GM19023 (cell line): Measurements from ENCODE around the gene SYT1.
"Not testable (repeated sequence)": the region's sequence is repeated elsewhere in the genome, so short reads cannot be mapped to it uniquely, and the experiment has no call there.

Source experiments
- ATAC-seq: cut with Tn5 transposase; IDR thresholded peaks from one replicate; pipeline ENCODE4 v1.9.1; 2021; ENCODE audit warnings: mild to moderate bottlenecking, moderate library complexity; ENCODE audit not compliant: unreplicated experiment

Gene SYT1

GRCh38 chr12:79200176-79200575 lies 335.6 kb downstream of the SYT1 start:
- ATAC-seq, result no peak

GRCh38 chr12:79203058-79203647 lies 338.6 kb downstream of the SYT1 start:
- no peak for ATAC-seq

- ATAC-seq, result no peak
Measured at GRCh38 chr12:79206871-79207270, 342.3 kb downstream of the SYT1 start.

GRCh38 chr12:79210403-79210802 lies 345.8 kb downstream of the SYT1 start:
- ATAC-seq, result not testable (repeated sequence)

- ATAC-seq, result no peak
Measured at GRCh38 chr12:79217306-79217705, 352.7 kb downstream of the SYT1 start.

GRCh38 chr12:79223210-79223609 lies 358.6 kb downstream of the SYT1 start:
- no peak for ATAC-seq

- no peak for ATAC-seq
Measured at GRCh38 chr12:79223761-79224160, 359.2 kb downstream of the SYT1 start.

GRCh38 chr12:79227091-79227490 lies 362.5 kb downstream of the SYT1 start:
- ATAC-seq, result no peak

- no peak for ATAC-seq
Measured at GRCh38 chr12:79227646-79228045, 363.1 kb downstream of the SYT1 start.

- peak; percentile 64 for ATAC-seq
Measured at GRCh38 chr12:79233341-79233781, 368.8 kb downstream of the SYT1 start.

GRCh38 chr12:79236920-79237319 lies 372.3 kb downstream of the SYT1 start:
- no peak for ATAC-seq

GRCh38 chr12:79238246-79238645 lies 373.7 kb downstream of the SYT1 start:
- ATAC-seq, result no peak

GRCh38 chr12:79247494-79247893 lies 382.9 kb downstream of the SYT1 start:
- ATAC-seq, result no peak

GRCh38 chr12:79250186-79250585 lies 385.6 kb downstream of the SYT1 start:
- ATAC-seq, result no peak

GRCh38 chr12:79250960-79251755 lies 386.6 kb downstream of the SYT1 start:
- no peak for ATAC-seq

GRCh38 chr12:79252358-79253075 lies 387.9 kb downstream of the SYT1 start:
- ATAC-seq, result no peak

- ATAC-seq, result no peak
Measured at GRCh38 chr12:79255288-79255687, 390.7 kb downstream of the SYT1 start.

GRCh38 chr12:79260923-79261322 lies 396.3 kb downstream of the SYT1 start:
- ATAC-seq, result no peak

GRCh38 chr12:79262938-79263337 lies 398.4 kb downstream of the SYT1 start:
- ATAC-seq, result no peak

GRCh38 chr12:79266343-79267144 lies 402.0 kb downstream of the SYT1 start:
- ATAC-seq, result no peak

GRCh38 chr12:79267580-79267979 lies 403.0 kb downstream of the SYT1 start:
- ATAC-seq, result no peak
